Hematopoietic multipotent progenitor cell treated with erythropoietin and hydrocortisone succinate and interleukin-3 and kit ligand, for 8 days (in vitro differentiated cells): Measurements from ENCODE around the gene HPCA.

Experiments
- DNase-seq: peaks from one replicate; pipeline ENCODE4 v3.0.0-alpha.2; 2015

Gene HPCA

GRCh38 chr1:32886004-32886827 lies at the start of gene HPCA:
TSS of gene HPCA (plus strand) at chr1:32886491. CDS start at chr1:32888899, 2,408 bp downstream.
- peak; percentile 50 for DNase-seq

DNA sequence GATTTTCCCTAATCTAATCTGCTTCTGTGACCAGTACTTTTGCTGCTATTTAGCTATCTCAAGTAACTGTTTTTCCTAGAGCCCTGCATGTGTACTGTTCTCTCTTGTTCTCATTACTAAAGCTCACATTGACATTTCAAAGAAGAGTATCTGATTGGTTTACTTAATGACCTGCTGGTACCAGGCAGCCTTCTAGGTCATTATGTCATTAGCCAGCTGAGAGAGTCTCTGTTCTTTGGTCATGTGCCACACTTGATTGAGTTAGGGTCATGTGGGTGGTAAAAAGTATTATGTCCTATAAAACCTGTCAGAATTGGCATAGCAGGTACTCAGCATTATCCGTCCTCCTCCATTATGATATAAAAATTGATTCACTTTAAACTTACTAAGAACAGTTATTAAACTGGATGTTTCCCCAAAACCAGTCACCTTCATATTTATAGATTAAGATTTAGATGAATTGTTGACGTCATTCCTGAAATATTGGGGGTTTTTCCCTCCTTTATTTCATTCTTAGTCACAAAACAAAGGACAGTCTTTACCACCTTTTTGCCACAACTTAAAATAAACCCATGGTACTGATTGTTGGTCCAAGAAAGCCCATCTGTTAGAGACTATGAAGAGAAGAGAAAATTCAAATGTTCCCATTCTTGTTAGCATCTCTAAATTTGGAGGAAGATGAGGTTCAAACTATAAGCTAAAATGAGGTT lies 37.8 kb upstream of the HPCA start:
- no peak for DNase-seq

GRCh38 chr1:32855861-32856617 lies 30.3 kb upstream of the HPCA start:
- no peak for DNase-seq

GRCh38 chr1:32858136-32858535 lies 28.2 kb upstream of the HPCA start:
- DNase-seq = no peak

DNA sequence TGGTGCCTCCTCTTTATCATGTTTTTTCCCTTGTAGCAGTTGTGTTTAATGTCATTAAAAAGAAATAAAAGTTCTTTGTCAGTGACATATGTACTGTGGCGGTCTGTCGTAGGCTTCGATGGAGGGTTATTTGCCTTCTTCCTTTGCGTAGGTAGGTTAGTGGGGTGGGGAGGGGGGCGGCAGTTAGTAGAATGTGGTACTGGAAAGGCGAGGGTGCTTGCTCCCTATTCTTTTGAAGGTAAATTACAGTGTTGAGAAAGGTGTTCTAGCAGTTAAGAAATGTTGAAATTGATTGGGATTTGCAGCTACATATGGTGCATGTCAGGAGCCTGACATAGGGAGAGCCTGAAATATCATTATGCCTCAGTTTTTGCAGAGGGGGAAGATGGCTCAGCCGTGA lies 27.5 kb upstream of the HPCA start:
- no peak for DNase-seq

DNA sequence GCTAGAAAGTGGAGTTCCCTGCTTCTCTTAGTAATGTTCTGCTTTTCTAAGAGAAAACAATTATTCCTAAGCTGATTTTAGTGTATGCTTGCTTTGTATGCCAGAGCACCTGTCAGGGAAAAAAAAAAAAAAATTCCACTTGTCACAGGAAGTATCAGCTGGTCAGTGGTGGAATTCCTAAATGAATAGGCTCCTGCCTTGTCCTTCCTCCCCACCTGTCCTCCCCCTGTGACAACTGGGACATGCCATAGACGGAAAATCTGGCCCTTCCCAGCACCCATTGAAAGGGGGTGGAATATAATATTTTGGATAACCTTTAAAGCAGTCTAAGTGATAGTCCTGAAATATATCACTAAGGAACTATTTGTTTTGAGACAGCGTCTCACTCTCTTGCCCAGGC lies 26.4 kb upstream of the HPCA start:
- no peak for DNase-seq

GRCh38 chr1:32860566-32860965 lies 25.7 kb upstream of the HPCA start:
- no peak for DNase-seq

- no peak for DNase-seq
Observed at GRCh38 chr1:32861904-32862695, 24.2 kb upstream of the HPCA start.

- DNase-seq = no peak
Observed at GRCh38 chr1:32863218-32863880, 22.9 kb upstream of the HPCA start.

- no peak for DNase-seq
Observed at GRCh38 chr1:32863881-32864245, 22.4 kb upstream of the HPCA start.

- DNase-seq = no peak
Observed at GRCh38 chr1:32864375-32865019, 21.8 kb upstream of the HPCA start.

DNA sequence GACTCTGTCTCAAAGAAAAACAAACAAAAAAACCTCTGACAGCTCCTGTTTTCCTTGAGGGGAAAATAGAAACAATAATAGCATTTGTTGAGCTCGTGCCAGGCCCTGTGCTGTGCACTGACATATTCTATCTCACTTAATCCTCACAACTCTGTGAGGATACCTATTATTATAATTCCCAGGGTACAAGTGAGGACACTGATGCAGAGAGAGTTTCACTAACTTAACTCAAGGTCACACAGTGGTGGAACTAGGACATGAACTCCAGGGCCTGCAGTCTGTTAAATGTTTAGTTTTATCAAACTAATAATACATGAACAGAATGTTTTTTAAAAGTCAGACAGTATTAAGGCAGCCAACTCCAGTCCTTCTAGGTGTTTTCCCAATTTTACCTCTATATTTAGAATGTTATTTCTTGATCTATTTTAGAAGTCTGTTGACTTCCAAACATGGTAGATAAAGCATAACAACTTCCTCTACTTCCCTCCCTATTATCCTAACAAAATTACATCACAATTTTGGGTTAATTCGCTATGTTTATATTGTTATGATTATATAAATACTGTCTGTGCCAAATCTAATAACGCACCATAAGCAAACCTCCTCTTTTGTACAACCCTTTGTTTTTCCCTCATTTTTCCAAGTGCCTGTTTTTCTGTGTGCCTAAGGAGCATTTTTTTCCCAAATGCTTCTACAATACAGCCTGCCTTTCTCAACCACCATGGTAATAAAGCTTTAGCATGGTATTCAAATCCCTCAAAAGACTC lies 20.5 kb upstream of the HPCA start:
- DNase-seq = no peak

GRCh38 chr1:32867151-32867550 lies 19.1 kb upstream of the HPCA start:
- DNase-seq = no peak

GRCh38 chr1:32867671-32868070 lies 18.6 kb upstream of the HPCA start:
- DNase-seq = no peak

GRCh38 chr1:32868085-32868484 lies 18.2 kb upstream of the HPCA start:
- DNase-seq = no peak

DNA sequence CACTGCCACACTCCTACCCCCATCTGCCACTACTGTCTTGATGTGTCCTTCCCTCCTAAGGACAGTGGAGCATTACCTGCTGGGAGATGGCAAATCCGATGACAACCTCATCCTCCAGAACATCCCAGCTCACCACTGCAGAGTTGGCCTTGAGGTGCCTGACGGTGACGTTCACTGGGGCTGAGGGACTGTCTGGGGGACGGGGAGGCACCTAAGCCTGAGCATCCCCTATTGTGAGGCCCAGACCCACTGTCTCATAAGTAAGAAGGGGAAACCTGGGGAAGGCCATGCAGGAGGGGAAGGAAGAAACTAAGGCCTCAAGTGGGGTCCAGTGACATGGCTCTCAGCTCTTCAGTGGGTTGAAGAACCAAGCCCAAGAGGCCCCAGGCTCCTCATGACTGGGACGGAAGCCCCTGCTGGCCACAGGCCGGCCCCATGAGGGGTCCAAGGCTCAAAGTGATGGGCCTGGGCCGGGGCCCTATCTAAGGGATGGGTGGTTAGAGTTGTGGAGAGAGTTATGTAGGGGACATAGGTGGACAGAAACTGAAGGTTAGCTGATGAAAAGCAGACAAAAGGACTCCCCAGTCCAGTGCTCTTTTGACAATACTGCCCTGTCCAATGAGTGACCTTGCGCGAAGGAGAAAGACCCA lies 17.4 kb upstream of the HPCA start:
- no peak for DNase-seq

GRCh38 chr1:32869923-32870614 lies 16.2 kb upstream of the HPCA start:
- no peak for DNase-seq

GRCh38 chr1:32870615-32871363 lies 15.5 kb upstream of the HPCA start, which contains the start of gene FNDC5:
TSS of gene FNDC5 (minus strand) at chr1:32870912.
- no peak for DNase-seq
